Mesendoderm (in vitro differentiated cells): ENCODE results near the gene ZGPAT.
A peak's percentile ranks its signal among the peaks of the same experiment; 100 is the strongest.

ENCODE experiments used
- DNase-seq: peaks from one replicate; pipeline ENCODE4 v3.0.0; 2013
- H2AK5ac ChIP-seq: 2 replicates; pipeline ENCODE4 v1.6.1; 2013; ENCODE audit warnings: low read length, inconsistent platforms
- H2BK120ac ChIP-seq: 2 replicates; pipeline ENCODE4 v1.6.1; 2013; ENCODE audit warnings: low read depth, mild to moderate bottlenecking, low read length, moderate library complexity, mixed read lengths
- H2BK15ac ChIP-seq: replicated peaks from 2 replicates; pipeline ENCODE4 v1.6.1; 2013; ENCODE audit warnings: low read depth, mild to moderate bottlenecking, moderate library complexity
- H2BK5ac ChIP-seq: 2 replicates; pipeline ENCODE4 v1.6.1; 2013; ENCODE audit warnings: low read length, inconsistent platforms
- H3K18ac ChIP-seq: 2 replicates; pipeline ENCODE4 v1.6.1; 2013; ENCODE audit warnings: mild to moderate bottlenecking, low read length, mixed read lengths
- H3K23ac ChIP-seq: one replicate; pipeline ENCODE4 v1.6.1; 2013; ENCODE audit warnings: low read length
- H3K27ac ChIP-seq: 2 replicates; pipeline ENCODE4 v1.5.1; 2013; ENCODE audit warnings: low read depth, mild to moderate bottlenecking, inconsistent platforms, low read length, moderate library complexity
- H3K27me3 ChIP-seq: 2 replicates; pipeline ENCODE4 v1.6.1; 2013; ENCODE audit warnings: low read length, control low read depth, mild to moderate bottlenecking, inconsistent platforms; ENCODE audit not compliant: insufficient read depth, poor library complexity
- H3K36me3 ChIP-seq: 2 replicates; pipeline ENCODE4 v1.6.1; 2013; ENCODE audit warnings: low read length, inconsistent platforms; ENCODE audit not compliant: control insufficient read depth, insufficient read depth
- H3K4ac ChIP-seq: one replicate; pipeline ENCODE4 v1.6.1; 2013; ENCODE audit warnings: low read depth, mild to moderate bottlenecking, low read length, moderate library complexity
- H3K4me1 ChIP-seq: 2 replicates; pipeline ENCODE4 v1.6.1; 2013; ENCODE audit warnings: low read depth, low read length, inconsistent platforms; ENCODE audit not compliant: control insufficient read depth
- H3K4me2 ChIP-seq: 2 replicates; pipeline ENCODE4 v1.6.1; 2013; ENCODE audit warnings: low read length
- H3K4me3 ChIP-seq: 2 replicates; pipeline ENCODE4 v1.5.1; 2013; ENCODE audit warnings: mild to moderate bottlenecking, low read length
- H3K56ac ChIP-seq: one replicate; pipeline ENCODE4 v1.6.1; 2013; ENCODE audit warnings: low read length
- H3K79me1 ChIP-seq: 2 replicates; pipeline ENCODE4 v1.6.1; 2013; ENCODE audit warnings: low read length, inconsistent platforms
- H3K79me2 ChIP-seq: 2 replicates; pipeline ENCODE4 v1.6.1; 2013; ENCODE audit warnings: mild to moderate bottlenecking, low read length; ENCODE audit not compliant: control insufficient read depth, insufficient read depth
- H3K9ac ChIP-seq: 2 replicates; pipeline ENCODE4 v1.6.1; 2013; ENCODE audit warnings: low read length, inconsistent platforms
- H4K5ac ChIP-seq: one replicate; pipeline ENCODE4 v1.6.1; 2013; ENCODE audit warnings: low read length
- H4K8ac ChIP-seq: one replicate; pipeline ENCODE4 v1.6.1; 2013; ENCODE audit warnings: low read depth, mild to moderate bottlenecking, control low read depth, low read length, moderate library complexity
- WGBS: extraction: QIAGEN DNeasy Blood & Tissue Kit; methylation state at CpG from one replicate; pipeline ENCODE4 v1.1.7; 2013; ENCODE audit warnings: low lambda C conversion rate, missing lambda C conversion rate; ENCODE audit not compliant: insufficient coverage; ENCODE audit errors: extremely low coverage; 5-methylcytosine and 5-hydroxymethylcytosine counted together

The ZGPAT gene

GRCh38 chr20:63781181-63781580 is 73.3 kb downstream of the ZGPAT start:
- H3K4me1 ChIP-seq, result no peaks in the 10 kb centered on the region
- H3K4ac ChIP-seq, result no peak overlapping the region
- H2BK5ac ChIP-seq, result no peak overlapping the region
- H3K4me2 ChIP-seq, result no peak overlapping the region
- H4K8ac ChIP-seq, result no peak overlapping the region
- H3K36me3 ChIP-seq, result no peaks in the 10 kb centered on the region
- no peaks in the 10 kb centered on the region for H3K27me3 ChIP-seq
- H3K9ac ChIP-seq, result no peak overlapping the region
- H3K4me3 ChIP-seq, result no peak overlapping the region
- H3K56ac ChIP-seq, result no peak overlapping the region
- H3K27ac ChIP-seq, result no peak overlapping the region
- H2AK5ac ChIP-seq, result no peak overlapping the region
- DNase-seq, result no peak
- H2BK15ac ChIP-seq, result no peak overlapping the region
- peaks cover 25% of the 10 kb centered on the region for H3K79me1 ChIP-seq
- no peak overlapping the region for H2BK120ac ChIP-seq
- H3K18ac ChIP-seq, result no peak overlapping the region
- H3K79me2 ChIP-seq, result peaks cover 16% of the 10 kb centered on the region
- no peak overlapping the region for H3K23ac ChIP-seq
- no peak overlapping the region for H4K5ac ChIP-seq
- WGBS, result no CpG with 5 or more reads among the region's 14 CpGs

DNA sequence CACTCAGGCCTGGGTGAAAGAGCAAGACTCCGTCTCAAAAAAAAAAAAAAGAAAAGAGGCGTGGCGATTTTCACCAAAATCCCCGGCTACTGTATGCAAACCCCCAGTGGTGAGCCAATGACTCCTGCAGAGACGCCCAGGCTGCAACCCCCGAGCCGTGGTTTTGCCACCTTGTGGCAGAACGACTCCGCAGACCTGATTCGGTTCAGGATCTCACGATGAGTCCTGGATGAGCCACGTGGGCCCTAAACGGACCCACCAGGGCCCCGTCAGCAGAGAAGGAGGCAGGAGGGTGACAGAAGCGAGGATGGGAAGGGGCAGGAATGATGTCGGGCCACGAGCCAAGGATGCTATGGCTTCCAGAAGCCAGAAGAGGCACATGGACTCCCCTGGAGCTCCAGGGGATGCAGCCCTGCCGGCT is 74.2 kb downstream of the ZGPAT start:
- Histone ChIP-seq H3K4ac (no peak overlapping the region), H3K4me3 (no peak overlapping the region), H3K27ac (no peak overlapping the region), H3K27me3 (no peaks in the 10 kb centered on the region), H2BK15ac (no peak overlapping the region), H3K9ac (no peak overlapping the region), H3K79me2 (peaks cover 16% of the 10 kb centered on the region), H3K4me2 (no peak overlapping the region), H3K79me1 (peaks cover 25% of the 10 kb centered on the region), H3K18ac (no peak overlapping the region), H2AK5ac (no peak overlapping the region), H3K4me1 (no peaks in the 10 kb centered on the region), H2BK5ac (no peak overlapping the region), H3K36me3 (no peaks in the 10 kb centered on the region), H3K56ac (no peak overlapping the region), H4K8ac (no peak overlapping the region), H2BK120ac (no peak overlapping the region), H3K23ac (no peak overlapping the region), H4K5ac (no peak overlapping the region)
- peak; percentile 36 for DNase-seq
- WGBS, result no CpG with 5 or more reads among the region's 18 CpGs

GRCh38 chr20:63782521-63782971 is 74.7 kb downstream of the ZGPAT start:
- DNase-seq, result no peak
- Histone ChIP-seq H2AK5ac (no peak overlapping the region), H3K4ac (no peak overlapping the region), H3K4me3 (no peak overlapping the region), H4K5ac (no peak overlapping the region), H3K27ac (no peak overlapping the region), H3K79me1 (peaks cover 24% of the 10 kb centered on the region), H2BK120ac (no peak overlapping the region), H3K79me2 (peaks cover 14% of the 10 kb centered on the region), H3K36me3 (no peaks in the 10 kb centered on the region), H3K4me2 (no peak overlapping the region), H3K27me3 (no peaks in the 10 kb centered on the region), H3K18ac (no peak overlapping the region), H2BK5ac (no peak overlapping the region), H3K23ac (no peak overlapping the region), H3K56ac (no peak overlapping the region), H3K4me1 (no peaks in the 10 kb centered on the region), H2BK15ac (no peak overlapping the region), H4K8ac (no peak overlapping the region), H3K9ac (no peak overlapping the region)
- WGBS, result no CpG with 5 or more reads among the region's 12 CpGs

DNA sequence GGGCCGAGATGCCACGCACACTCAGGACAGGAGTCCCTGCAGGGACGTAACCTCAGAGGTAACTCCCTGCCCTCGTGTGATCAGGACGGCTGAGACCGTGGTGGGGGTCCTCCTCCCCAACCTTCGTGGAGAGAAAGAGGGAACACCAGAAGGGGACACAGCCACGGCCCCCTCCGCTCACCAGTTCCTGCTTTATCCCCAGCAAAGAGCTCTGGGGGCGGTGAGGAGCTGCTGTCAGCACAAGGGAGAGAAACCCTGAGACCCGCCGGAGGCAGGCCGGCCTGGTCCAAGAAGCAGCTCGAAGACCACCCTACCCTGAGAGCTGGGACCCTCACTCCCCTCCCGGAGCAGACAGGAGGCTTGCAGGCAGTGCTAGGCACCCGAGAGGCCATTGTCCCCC is 76.1 kb downstream of the ZGPAT start:
- no CpG with 5 or more reads among the region's 16 CpGs for WGBS

GRCh38 chr20:63785691-63786131 is 77.9 kb downstream of the ZGPAT start:
- Histone ChIP-seq H3K4me2 (no peak overlapping the region), H3K4me3 (no peak overlapping the region), H2BK15ac (no peak overlapping the region), H3K27me3 (no peaks in the 10 kb centered on the region), H3K9ac (no peak overlapping the region), H3K4ac (no peak overlapping the region), H3K56ac (no peak overlapping the region), H2AK5ac (no peak overlapping the region), H4K8ac (no peak overlapping the region), H3K79me2 (peaks cover 10% of the 10 kb centered on the region), H2BK5ac (no peak overlapping the region), H2BK120ac (no peak overlapping the region), H3K23ac (no peak overlapping the region), H3K4me1 (no peaks in the 10 kb centered on the region), H3K36me3 (peaks cover 2% of the 10 kb centered on the region), H3K18ac (no peak overlapping the region), H3K27ac (no peak overlapping the region), H3K79me1 (peaks cover 22% of the 10 kb centered on the region), H4K5ac (no peak overlapping the region)
- no peak for DNase-seq
- no CpG with 5 or more reads among the region's 14 CpGs for WGBS

More for the DNA sequence above, 76.1 kb downstream of the ZGPAT start:
- no peak overlapping the region for H3K4ac ChIP-seq
- peaks cover 22% of the 10 kb centered on the region for H3K79me1 ChIP-seq
- no peaks in the 10 kb centered on the region for H3K4me1 ChIP-seq
- H4K8ac ChIP-seq, result no peak overlapping the region
- no peak overlapping the region for H3K18ac ChIP-seq
- no peak overlapping the region for H3K4me3 ChIP-seq
- no peak for DNase-seq
- peaks cover 10% of the 10 kb centered on the region for H3K79me2 ChIP-seq
- H3K4me2 ChIP-seq, result no peak overlapping the region
- H2BK5ac ChIP-seq, result no peak overlapping the region
- no peak overlapping the region for H2BK15ac ChIP-seq
- no peaks in the 10 kb centered on the region for H3K36me3 ChIP-seq
- no peaks in the 10 kb centered on the region for H3K27me3 ChIP-seq
- no peak overlapping the region for H3K56ac ChIP-seq
- H2AK5ac ChIP-seq, result no peak overlapping the region
- H3K27ac ChIP-seq, result no peak overlapping the region
- no peak overlapping the region for H4K5ac ChIP-seq
- H3K23ac ChIP-seq, result no peak overlapping the region
- H2BK120ac ChIP-seq, result no peak overlapping the region
- no peak overlapping the region for H3K9ac ChIP-seq
